NCI-H2029 (cell line): ENCODE results near the gene KCNK10.

ENCODE experiments used
- DNase-seq: peaks from one replicate; lab custom pipeline; 2025; lab: John Stamatoyannopoulos, UW

KCNK10 gene

GRCh38 chr14:88185843-88186242 is 137.2 kb downstream of the KCNK10 start:
- DNase-seq: no peak

- no peak for DNase-seq
These were observed 138.1 kb downstream of the KCNK10 start for GRCh38 chr14:88184956-88185355.

GRCh38 chr14:88181072-88181471 is 142.0 kb downstream of the KCNK10 start:
- DNase-seq: no peak

- DNase-seq: no peak
These were observed 143.4 kb downstream of the KCNK10 start for GRCh38 chr14:88179716-88180115.

- no peak for DNase-seq
These were observed 152.7 kb downstream of the KCNK10 start for GRCh38 chr14:88170333-88170732.

GRCh38 chr14:88168498-88169165 is 154.4 kb downstream of the KCNK10 start:
- no peak for DNase-seq

- DNase-seq: no peak
These were observed 155.0 kb downstream of the KCNK10 start for GRCh38 chr14:88168025-88168424.

- DNase-seq: no peak
These were observed 156.5 kb downstream of the KCNK10 start for GRCh38 chr14:88166616-88167015.

GRCh38 chr14:88164906-88165534 is 158.0 kb downstream of the KCNK10 start:
- DNase-seq: no peak

GRCh38 chr14:88163731-88164255 is 159.3 kb downstream of the KCNK10 start:
- DNase-seq: no peak

GRCh38 chr14:88156127-88156526 is 166.9 kb downstream of the KCNK10 start:
- no peak for DNase-seq

- DNase-seq: no peak
These were observed 168.1 kb downstream of the KCNK10 start for GRCh38 chr14:88154926-88155325.

- DNase-seq: no peak
These were observed 168.7 kb downstream of the KCNK10 start for GRCh38 chr14:88154321-88154720.

GRCh38 chr14:88146881-88147649 is 176.0 kb downstream of the KCNK10 start:
- DNase-seq: no peak

GRCh38 chr14:88143810-88144209 is 179.3 kb downstream of the KCNK10 start:
- no peak for DNase-seq

GRCh38 chr14:88142997-88143396 is 180.1 kb downstream of the KCNK10 start:
- no peak for DNase-seq

- no peak for DNase-seq
These were observed 182.2 kb downstream of the KCNK10 start for GRCh38 chr14:88140874-88141273.

- no peak for DNase-seq
These were observed 185.7 kb downstream of the KCNK10 start for GRCh38 chr14:88137327-88137726.
